Measurements from ENCODE around the gene TGFB1. TPM values are rescaled to one million over a fixed set of nuclear protein-coding genes. Genes with fewer than 3 reads are reported as not detected.
A peak's percentile ranks its signal among the peaks of the same experiment; 100 is the strongest.

TGFB1 gene
- total RNA-seq, 1 donor from 2014 or later, result 99.0 TPM

DNA sequence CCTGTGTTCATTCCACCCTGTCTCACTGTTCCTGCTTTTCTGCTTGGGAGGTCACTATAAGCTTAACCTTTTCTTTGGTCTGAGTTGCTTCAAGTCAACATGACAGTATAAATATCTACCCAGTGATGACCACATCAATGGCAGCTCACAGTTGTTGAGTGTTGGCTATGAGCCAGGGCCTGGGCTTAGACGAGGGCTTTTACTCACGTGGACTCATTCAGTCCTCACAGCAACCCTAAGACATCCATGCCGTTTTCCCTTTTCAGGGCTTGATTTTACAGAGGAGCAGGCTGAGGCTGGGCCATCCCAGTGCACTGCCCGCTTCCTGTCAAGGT is 54.0 kb downstream of the TGFB1 start:
- no peak for TF ChIP-seq CTCF (IDR thresholded peaks at IDR 0.05)
- Histone ChIP-seq H3K36me3 (peaks cover 76% of the 10 kb centered on the region), H3K4me3 (no peak overlapping the region), H3K4me1 (peaks cover 56% of the 10 kb centered on the region), H3K27ac (peak overlapping the region; percentile 82), H3K27me3 (no peaks in the 10 kb centered on the region), H3K9me3 (no peaks in the 10 kb centered on the region)
- no peak for DNase-seq
- ATAC-seq, result peak; percentile 11
- intact Hi-C loops (cut with DNase I), result no loop called here

DNA sequence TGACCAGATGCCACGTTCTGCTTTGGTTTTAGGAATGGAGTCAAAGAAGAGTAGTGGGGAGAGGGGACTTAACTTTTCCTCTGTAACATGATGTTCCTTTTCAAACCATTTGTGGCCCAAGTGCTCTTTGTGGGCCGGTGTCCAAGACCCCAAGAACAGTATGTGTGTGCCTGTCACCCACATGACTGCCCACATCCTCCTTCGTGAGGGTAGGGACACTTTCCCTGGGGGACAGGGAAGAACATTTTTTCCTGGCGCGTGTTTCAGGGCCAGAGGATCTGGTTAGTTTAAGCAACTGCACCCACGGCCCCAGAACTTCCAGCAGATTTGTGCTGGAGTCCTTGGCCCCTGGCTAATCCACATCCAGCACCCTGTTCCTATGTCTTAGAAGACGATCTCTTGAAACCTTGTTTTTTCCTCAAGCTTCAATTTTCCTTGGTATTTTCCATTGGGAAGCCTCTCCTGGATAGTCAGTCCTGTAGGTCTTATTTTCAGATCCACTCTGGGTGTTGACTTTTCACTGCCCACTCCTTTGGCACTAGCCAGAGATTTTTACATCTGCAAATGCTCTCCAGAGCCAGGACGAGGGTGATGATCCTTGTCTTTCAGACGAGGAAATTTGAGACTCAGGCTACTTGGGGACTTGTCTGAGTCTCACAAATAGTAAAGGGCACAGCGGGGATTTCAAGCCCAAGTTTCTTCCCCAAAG is 54.5 kb downstream of the TGFB1 start:
- Histone ChIP-seq H3K27ac (peak overlapping the region; percentile 82), H3K27me3 (no peaks in the 10 kb centered on the region), H3K4me1 (peaks cover 53% of the 10 kb centered on the region), H3K4me3 (no peak overlapping the region), H3K36me3 (peaks cover 76% of the 10 kb centered on the region), H3K9me3 (no peaks in the 10 kb centered on the region)
- TF ChIP-seq CTCF (IDR thresholded peaks at IDR 0.05), result no peak
- intact Hi-C loops (cut with DNase I), result no loop called here
- no peak for DNase-seq
- ATAC-seq, result peak; percentile 51

- no peaks in the 10 kb centered on the region for H3K27me3 ChIP-seq
- no peak for TF ChIP-seq CTCF (IDR thresholded peaks at IDR 0.05)
- H3K4me1 ChIP-seq, result peaks cover 53% of the 10 kb centered on the region
- intact Hi-C loops (cut with DNase I), result no loop called here
- no peaks in the 10 kb centered on the region for H3K9me3 ChIP-seq
- H3K27ac ChIP-seq, result peak overlapping the region; percentile 82
- peak; percentile 88 for DNase-seq
- no peak overlapping the region for H3K4me3 ChIP-seq
- ATAC-seq, result peak; percentile 84
- H3K36me3 ChIP-seq, result peaks cover 76% of the 10 kb centered on the region
Observed at GRCh38 chr19:41298348-41298964, 55.3 kb downstream of the TGFB1 start.

- no peaks in the 10 kb centered on the region for H3K9me3 ChIP-seq
- peaks cover 53% of the 10 kb centered on the region for H3K4me1 ChIP-seq
- H3K36me3 ChIP-seq, result peaks cover 76% of the 10 kb centered on the region
- ATAC-seq (no peak), DNase-seq (no peak)
- H3K27ac ChIP-seq, result peak overlapping the region; percentile 82
- no peaks in the 10 kb centered on the region for H3K27me3 ChIP-seq
- TF ChIP-seq CTCF (IDR thresholded peaks at IDR 0.05), result no peak
- H3K4me3 ChIP-seq, result no peak overlapping the region
- intact Hi-C loops (cut with DNase I), result no loop called here
Observed at GRCh38 chr19:41297628-41298347, 55.9 kb downstream of the TGFB1 start.

DNA sequence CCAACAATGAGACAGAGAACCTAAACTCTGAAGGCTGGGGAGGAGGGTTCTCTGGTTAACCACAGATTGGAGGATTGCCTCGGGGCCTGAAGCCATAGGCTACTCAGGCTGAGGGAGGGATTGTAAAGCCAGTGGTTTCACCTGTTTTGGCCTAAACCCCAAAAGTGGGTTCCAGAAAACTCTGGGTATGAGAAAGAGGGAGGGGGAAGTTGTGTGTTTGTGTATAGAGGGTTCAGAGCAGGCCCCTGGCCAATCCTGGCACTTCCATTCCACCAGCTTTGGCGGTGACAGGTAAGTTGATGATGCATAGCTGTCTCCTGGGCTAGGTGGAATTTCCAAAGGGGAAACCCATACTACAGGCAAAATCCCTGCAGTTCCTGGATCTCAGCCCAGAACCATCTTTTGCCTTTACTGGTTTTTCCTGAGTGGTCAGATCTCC is 57.3 kb downstream of the TGFB1 start:
- peaks cover 53% of the 10 kb centered on the region for H3K4me1 ChIP-seq
- DNase-seq, result no peak
- intact Hi-C loops (cut with DNase I), result no loop called here
- H3K9me3 ChIP-seq, result no peaks in the 10 kb centered on the region
- H3K27ac ChIP-seq, result peak overlapping the region; percentile 82
- no peaks in the 10 kb centered on the region for H3K27me3 ChIP-seq
- no peak overlapping the region for H3K4me3 ChIP-seq
- no peak for TF ChIP-seq CTCF (IDR thresholded peaks at IDR 0.05)
- peaks cover 76% of the 10 kb centered on the region for H3K36me3 ChIP-seq
- ATAC-seq, result no peak

All from upper lobe of right lung (tissue), 1 donor.